ENCODE results near the gene ZNF587B.
"Not testable (repeated sequence)": the region's sequence is repeated elsewhere in the genome, so short reads cannot be mapped to it uniquely, and the experiment has no call there.

The ZNF587B gene

GRCh38 chr19:57813919-57814504 lies 16.1 kb upstream of the ZNF587B start:
- in situ Hi-C loops (cut with HindIII; ENCODE audit: low pct_unique_long_range_greater_than_20kb, low sequenced_read_pairs): no loop called here
- TF ChIP-seq JUND (IDR thresholded peaks at IDR 0.05; ENCODE audit: low read depth): no peak
- peak in 1 of 2 experiments; percentile 93 for DNase-seq (ENCODE audit: low read depth in 1 of 2, low spot score in 1 of 2)

GRCh38 chr19:57814505-57815246 lies 15.4 kb upstream of the ZNF587B start, which contains the start of gene ZNF552:
Gene ZNF552 (minus strand): TSS chr19:57814913. CDS start chr19:57814743, 170 bp downstream.
- in situ Hi-C loops (cut with HindIII; ENCODE audit: low pct_unique_long_range_greater_than_20kb, low sequenced_read_pairs): no loop called here
- TF ChIP-seq JUND (IDR thresholded peaks at IDR 0.05; ENCODE audit: low read depth): no peak
- peak; percentile 17 to 97 for DNase-seq (ENCODE audit: low read depth in 1 of 2, low spot score in 1 of 2)

GRCh38 chr19:57815247-57816075 lies 14.6 kb upstream of the ZNF587B start:
- DNase-seq (ENCODE audit: low read depth in 1 of 2, low spot score in 1 of 2): peak in 1 of 2 experiments; percentile 89
- in situ Hi-C loops (cut with HindIII; ENCODE audit: low pct_unique_long_range_greater_than_20kb, low sequenced_read_pairs): no loop called here
- no peak for TF ChIP-seq JUND (IDR thresholded peaks at IDR 0.05; ENCODE audit: low read depth)

- in situ Hi-C loops (cut with HindIII; ENCODE audit: low pct_unique_long_range_greater_than_20kb, low sequenced_read_pairs): no loop called here
- peak in 1 of 2 experiments; percentile 93 for DNase-seq (ENCODE audit: low read depth in 1 of 2, low spot score in 1 of 2)
- no peak for TF ChIP-seq JUND (IDR thresholded peaks at IDR 0.05; ENCODE audit: low read depth)
These were observed 13.4 kb upstream of the ZNF587B start for GRCh38 chr19:57816652-57817051.

GRCh38 chr19:57817976-57818375 lies 12.1 kb upstream of the ZNF587B start:
- in situ Hi-C loops (cut with HindIII; ENCODE audit: low pct_unique_long_range_greater_than_20kb, low sequenced_read_pairs): no loop called here
- TF ChIP-seq JUND (IDR thresholded peaks at IDR 0.05; ENCODE audit: low read depth): no peak
- DNase-seq (ENCODE audit: low read depth in 1 of 2, low spot score in 1 of 2): no peak

- DNase-seq (ENCODE audit: low read depth in 1 of 2, low spot score in 1 of 2): no peak
- in situ Hi-C loops (cut with HindIII; ENCODE audit: low pct_unique_long_range_greater_than_20kb, low sequenced_read_pairs): no loop called here
- TF ChIP-seq JUND (IDR thresholded peaks at IDR 0.05; ENCODE audit: low read depth): no peak
These were observed 11.7 kb upstream of the ZNF587B start for GRCh38 chr19:57818378-57818777.

- TF ChIP-seq JUND (IDR thresholded peaks at IDR 0.05; ENCODE audit: low read depth): no peak
- in situ Hi-C loops (cut with HindIII; ENCODE audit: low pct_unique_long_range_greater_than_20kb, low sequenced_read_pairs): no loop called here
- DNase-seq (ENCODE audit: low read depth in 1 of 2, low spot score in 1 of 2): peak; percentile 80 to 93
These were observed 10.5 kb upstream of the ZNF587B start for GRCh38 chr19:57819475-57820148.

- in situ Hi-C loops (cut with HindIII; ENCODE audit: low pct_unique_long_range_greater_than_20kb, low sequenced_read_pairs): no loop called here
- no peak for DNase-seq (ENCODE audit: low read depth in 1 of 2, low spot score in 1 of 2)
- no peak for TF ChIP-seq JUND (IDR thresholded peaks at IDR 0.05; ENCODE audit: low read depth)
These were observed 9.5 kb upstream of the ZNF587B start for GRCh38 chr19:57820599-57820998.

- in situ Hi-C loops (cut with HindIII; ENCODE audit: low pct_unique_long_range_greater_than_20kb, low sequenced_read_pairs); DNase-seq (ENCODE audit: low read depth in 1 of 2, low spot score in 1 of 2): not testable (repeated sequence)
These were observed 9.0 kb upstream of the ZNF587B start for GRCh38 chr19:57821095-57821494.

- DNase-seq (ENCODE audit: low read depth in 1 of 2, low spot score in 1 of 2); in situ Hi-C loops (cut with HindIII; ENCODE audit: low pct_unique_long_range_greater_than_20kb, low sequenced_read_pairs): not testable (repeated sequence)
These were observed 8.6 kb upstream of the ZNF587B start for GRCh38 chr19:57821501-57821900.

- in situ Hi-C loops (cut with HindIII; ENCODE audit: low pct_unique_long_range_greater_than_20kb, low sequenced_read_pairs); DNase-seq (ENCODE audit: low read depth in 1 of 2, low spot score in 1 of 2): not testable (repeated sequence)
These were observed 6.9 kb upstream of the ZNF587B start for GRCh38 chr19:57823155-57823554.

- DNase-seq (ENCODE audit: low read depth in 1 of 2, low spot score in 1 of 2); in situ Hi-C loops (cut with HindIII; ENCODE audit: low pct_unique_long_range_greater_than_20kb, low sequenced_read_pairs): not testable (repeated sequence)
These were observed 6.5 kb upstream of the ZNF587B start for GRCh38 chr19:57823608-57824007.

Data from T47D (cell line).